ENCODE measurements around the gene CBARP.

CBARP gene

DNA sequence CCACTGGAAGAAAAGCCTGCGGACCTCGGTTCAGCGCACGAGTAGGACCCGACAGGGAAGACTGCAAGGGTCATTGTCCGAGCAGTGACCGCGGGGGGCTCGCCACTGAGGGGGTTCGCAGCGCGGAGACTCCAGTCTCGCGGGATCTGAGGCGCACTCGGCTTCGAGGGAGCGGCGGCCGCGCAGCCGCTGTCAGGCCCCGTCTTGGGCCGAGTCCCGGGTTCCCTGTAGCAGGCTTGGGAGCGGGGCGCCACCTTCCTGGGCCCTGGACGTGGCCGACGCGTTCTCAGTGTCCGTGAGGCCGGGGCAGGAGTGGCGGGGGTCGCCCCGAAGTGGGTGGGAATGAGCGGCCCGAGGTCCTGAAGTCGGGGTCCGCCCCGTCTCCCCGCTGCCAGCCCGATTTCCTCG is 37.1 kb upstream of the CBARP start:
- no peak for DNase-seq

DNA sequence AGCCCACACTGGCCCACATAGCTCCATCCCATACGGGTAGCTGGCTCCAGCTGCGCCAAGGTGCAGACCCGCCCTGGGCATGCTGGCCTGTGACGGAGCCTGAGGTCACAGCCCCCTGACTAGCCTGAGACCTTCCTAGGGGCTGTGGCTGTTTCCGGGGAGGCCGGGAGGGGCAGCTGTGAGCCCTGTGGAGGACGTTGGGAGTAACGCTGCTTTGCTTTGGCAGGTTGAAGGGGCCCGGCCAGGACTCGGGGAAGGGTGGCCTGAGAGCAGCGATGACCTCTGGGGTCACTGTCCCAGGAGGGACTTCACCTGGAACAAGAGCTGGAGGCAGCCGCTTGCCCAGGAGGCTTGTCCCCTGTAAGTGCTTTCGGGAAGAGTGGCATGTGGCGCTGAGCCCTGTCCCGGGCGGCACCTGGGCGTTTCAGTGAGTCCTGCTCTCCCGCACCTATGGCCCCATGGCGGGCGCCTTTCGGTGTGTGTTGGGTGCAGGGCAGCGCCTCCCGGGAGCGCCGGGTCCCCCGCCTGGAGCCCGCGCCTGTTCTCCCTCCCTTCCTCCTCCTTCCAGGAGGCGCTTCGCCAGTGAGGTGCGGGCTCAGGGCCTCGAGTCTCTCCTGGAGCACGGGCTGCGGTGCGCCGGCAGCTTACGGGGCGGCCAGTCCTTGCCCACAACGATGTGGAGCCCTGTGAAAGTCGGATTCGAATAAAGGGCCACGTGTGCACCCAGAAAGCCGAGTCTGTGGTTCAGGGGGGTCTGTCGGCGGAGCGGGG is 36.5 kb upstream of the CBARP start:
- no peak for DNase-seq

DNA sequence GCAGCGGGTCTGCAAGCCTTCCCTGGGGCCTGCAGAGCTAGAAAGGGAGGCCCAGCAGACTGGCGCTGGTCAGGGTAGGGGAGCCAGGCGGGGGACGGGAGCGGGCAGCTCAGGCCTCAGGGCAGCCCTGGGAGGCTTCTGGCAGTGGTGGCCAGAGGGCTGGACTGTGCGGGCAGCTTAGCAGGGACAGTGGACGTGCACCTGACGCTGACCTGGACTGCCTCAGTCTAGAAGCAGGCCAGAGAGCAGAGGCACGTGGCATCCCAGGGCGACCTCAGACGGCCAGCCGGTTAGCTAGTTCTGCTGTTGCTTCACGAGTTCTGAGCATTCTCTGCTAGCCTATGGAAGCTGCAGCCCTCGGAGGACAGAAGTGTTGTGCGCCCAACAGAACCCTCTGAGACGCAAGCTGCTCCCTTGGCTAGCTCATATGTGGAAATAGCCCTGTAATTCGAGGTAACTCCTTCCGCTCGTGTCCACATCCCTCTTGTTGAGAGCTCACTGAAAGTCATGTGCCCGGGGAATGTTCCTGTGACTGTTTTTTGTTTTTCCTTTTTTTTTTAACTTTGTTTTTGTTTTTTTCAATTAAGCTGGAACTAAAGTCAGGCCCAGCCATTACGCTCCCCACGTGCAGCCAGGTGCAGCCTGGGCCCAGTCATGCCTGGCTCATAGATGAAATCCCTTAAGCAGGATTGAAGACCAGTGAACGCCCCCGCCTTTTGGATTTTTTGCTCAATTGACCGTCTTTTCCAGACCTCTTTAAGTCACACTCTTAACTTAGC is 35.6 kb upstream of the CBARP start:
- DNase-seq, result no peak

GRCh38 chr19:1272423-1273262 is 34.8 kb upstream of the CBARP start:
- DNase-seq, result no peak

- no peak for DNase-seq
Measured at GRCh38 chr19:1271528-1272422, 34.0 kb upstream of the CBARP start.

GRCh38 chr19:1270854-1271527 is 33.2 kb upstream of the CBARP start:
- DNase-seq, result no peak

- no peak for DNase-seq
Measured at GRCh38 chr19:1270213-1270853, 32.5 kb upstream of the CBARP start.

DNA sequence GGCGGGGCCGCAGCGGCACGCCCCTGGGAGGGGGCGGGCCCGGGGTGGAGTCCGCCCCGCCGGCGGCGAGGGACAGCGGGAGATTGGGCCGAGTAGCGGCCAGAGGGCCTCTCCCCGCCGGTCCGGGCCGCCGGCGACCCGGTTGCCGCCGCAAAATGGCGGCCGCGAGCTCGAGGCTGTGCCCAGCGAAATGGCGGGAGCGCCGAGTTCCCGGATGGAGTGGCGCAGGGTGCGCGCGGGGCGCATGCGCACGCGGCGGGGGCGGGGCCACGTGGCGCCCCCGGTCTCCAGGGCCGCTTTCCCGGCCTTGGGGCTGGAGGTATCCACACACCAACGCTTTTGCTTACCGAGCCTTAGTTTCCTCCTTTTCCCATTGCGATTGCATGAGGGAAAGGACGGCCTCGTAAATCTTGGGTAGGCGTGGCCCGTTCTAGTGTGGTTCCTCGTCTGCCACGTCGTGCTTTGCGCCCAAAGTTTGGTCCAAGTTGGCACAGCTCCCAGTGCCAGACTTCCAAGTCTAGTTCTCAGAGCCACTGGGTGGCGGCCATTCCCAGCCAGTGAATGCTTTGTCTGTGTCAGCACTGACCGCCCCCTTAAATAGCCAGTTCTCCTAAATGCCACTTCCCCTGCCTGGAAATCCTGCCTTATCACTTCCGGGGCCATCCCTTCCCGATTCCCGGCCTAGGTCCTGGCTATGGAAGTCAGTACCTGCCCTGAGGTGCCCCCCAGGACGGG is 31.8 kb upstream of the CBARP start:
- peak; percentile 32 for DNase-seq

GRCh38 chr19:1269065-1269477 is 31.3 kb upstream of the CBARP start, which contains the start of gene CIRBP:
CIRBP (plus strand) TSS chr19:1269332; CDS start chr19:1270934, 1,602 bp downstream.
- peak; percentile 95 for DNase-seq

GRCh38 chr19:1268226-1269064 is 30.6 kb upstream of the CBARP start:
- no peak for DNase-seq

DNA sequence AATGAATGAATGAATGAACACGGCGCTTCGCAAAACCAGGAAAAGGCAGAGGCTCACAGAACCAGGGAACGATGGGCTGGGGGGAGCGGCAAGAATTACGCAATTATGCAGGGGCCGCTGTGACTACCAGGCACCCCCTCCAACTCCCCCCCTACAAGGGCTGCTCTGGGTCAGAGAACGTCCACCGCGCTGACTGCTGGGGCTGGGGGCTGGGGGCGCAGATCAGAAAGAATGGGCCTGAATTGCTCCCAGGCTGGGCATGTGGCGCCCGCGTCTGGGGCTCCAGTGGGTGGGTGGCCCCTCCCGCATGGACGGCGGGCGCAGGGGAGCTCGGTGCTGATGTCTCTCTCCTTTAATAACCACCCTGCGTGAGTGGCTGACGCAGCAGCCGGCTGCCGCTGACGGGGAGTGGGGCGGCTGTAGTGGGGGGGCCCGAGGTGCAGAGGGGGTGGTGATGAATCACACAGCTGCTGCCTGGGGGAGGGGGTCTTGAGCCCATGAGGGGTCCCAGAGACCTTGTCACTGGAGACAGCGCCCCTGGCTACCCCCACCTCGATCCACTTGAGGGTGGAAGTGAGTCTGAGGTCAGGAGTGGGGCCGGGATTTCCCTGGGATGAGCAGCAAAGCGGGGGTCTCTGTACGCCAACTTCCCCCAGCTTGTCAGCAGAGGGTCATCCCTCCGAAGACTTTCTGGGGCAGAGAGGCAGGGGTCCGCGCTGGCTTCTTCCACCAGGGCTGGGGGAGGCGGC is 29.8 kb upstream of the CBARP start:
- DNase-seq, result no peak

DNA sequence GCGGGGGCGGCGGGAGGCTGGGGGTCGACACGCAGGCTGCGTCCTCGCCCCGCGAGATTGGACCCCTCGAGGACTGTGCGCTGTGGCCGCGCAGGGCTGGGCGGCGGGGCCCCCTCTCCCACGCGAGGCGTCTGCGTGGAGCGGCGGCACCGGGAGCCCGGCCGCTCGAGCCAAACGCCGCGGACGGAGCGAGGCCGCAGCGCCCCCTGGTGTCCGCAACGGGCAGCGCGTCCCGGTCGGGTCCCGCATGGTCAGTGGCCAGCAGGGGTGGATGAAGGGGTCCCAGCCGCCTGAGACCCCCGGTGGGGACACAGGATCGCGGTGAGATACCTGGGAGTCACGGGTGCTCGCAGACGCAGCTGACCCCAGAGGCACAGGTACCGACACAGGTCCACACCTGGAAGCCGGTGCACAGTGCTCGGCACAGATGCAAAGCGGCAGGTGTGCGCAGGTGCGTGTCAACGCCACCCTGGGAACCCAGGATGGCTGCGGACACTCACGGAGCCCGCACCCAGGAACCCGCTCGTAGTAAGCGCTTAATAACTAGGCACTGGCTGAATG is 29.2 kb upstream of the CBARP start:
- no peak for DNase-seq

- DNase-seq, result peak; percentile 51
Measured at GRCh38 chr19:1266129-1266915, 28.5 kb upstream of the CBARP start.

DNA sequence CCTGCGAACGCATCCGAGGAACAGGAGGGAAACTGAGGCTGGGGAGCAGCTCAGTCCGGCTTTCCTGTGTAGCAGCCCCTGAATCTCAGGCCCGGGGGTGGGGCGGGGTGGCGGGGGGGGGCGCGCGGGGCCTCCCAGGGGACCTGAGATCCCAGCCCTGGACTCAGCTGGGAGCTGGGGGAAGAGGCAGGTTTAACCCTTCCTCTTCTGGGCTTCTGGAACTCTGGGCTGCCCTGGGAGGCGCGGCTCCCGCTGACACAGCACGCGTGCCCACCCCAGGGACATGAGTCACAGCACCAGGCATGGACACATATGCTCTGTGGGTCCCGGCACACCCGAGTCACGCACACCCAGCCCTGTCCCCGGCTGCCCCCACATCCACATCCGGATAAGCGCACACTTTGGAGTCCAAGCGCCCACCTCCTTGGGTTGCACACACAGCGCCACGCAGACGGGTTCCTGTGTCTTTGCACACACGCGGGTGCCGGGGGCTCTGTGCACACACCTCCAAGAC is 27.9 kb upstream of the CBARP start:
- no peak for DNase-seq

DNA sequence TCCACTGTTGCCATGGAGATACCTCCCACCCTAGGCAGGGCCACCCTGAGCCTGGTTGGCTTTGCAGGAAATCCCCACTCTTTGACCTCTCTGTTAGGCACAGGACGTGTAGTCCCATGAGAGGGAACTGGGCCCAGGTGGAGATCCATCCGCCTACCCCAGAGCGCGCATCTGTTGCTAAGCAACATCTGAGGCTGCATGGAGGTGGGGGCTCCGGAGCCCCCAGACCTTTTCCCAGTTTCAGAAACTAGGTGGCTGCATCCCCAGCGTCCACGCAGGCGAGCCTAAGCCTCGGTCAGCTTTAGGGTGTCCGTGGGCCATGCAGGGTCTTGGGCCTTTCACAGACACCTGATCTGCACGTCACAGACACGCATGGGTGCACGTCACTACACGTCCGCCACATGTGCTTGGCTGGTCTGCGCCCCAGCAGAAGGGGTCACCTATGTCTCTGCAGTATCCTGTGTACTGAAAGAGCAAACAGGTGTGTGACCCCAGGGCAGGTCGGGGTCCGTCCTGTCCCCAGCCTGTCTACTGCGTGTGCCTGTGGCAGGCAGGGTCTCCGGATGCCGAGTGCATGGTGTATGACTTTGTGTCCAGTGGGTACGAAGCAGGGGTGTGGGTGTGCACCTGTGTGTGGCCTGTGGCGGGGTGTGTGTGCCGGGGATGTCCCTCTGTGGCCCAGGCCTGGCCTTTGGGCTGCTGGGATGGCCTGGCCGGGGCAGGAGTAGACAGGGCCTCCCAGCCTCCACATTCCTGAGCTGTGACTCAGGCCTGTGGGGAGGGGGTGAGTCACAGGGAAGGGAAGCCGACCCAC is 27.2 kb upstream of the CBARP start:
- no peak for DNase-seq

DNA sequence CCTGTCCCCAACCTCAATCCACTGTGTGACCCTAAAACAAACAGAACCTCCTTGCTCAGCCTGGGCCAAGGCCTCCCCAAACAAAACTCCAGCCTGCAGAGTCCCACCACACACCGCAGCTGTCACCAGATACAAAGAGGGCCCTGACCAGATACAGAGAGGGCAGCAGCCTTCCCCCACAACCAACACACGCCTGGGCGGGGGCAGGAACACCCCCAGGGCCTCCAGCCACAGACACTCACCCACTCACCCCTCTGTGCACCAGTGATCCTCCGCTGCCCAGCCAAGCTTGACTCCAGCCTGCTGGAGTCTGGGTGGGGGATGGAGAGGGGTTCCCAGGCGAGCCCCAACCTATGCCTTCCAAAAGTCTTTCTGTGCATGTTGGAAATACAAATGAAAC is 25.4 kb upstream of the CBARP start:
- DNase-seq, result no peak
